IPS DF 6.9 (cell line): ENCODE measurements around the gene ARFGEF2.
A peak's percentile ranks its signal among the peaks of the same experiment; 100 is the strongest.

Source experiments
- DNase-seq: peaks from one replicate; pipeline ENCODE4 v3.0.0-alpha.2; 2013; ENCODE audit warnings: low read depth, low spot score
- H3K27ac ChIP-seq: one replicate; pipeline ENCODE4 v1.5.1; 2013; ENCODE audit warnings: low read length, control low read depth
- H3K27me3 ChIP-seq: 2 replicates; pipeline ENCODE4 v1.6.1; 2013; ENCODE audit warnings: mild to moderate bottlenecking, low read length; ENCODE audit not compliant: control insufficient read depth, insufficient read depth
- H3K36me3 ChIP-seq: 2 replicates; pipeline ENCODE4 v1.6.1; 2013; ENCODE audit warnings: low read length; ENCODE audit not compliant: control insufficient read depth, insufficient read depth
- H3K4me1 ChIP-seq: 2 replicates; pipeline ENCODE4 v1.6.1; 2013; ENCODE audit warnings: low read length; ENCODE audit not compliant: control insufficient read depth, insufficient read depth
- H3K4me3 ChIP-seq: 2 replicates; pipeline ENCODE4 v1.5.1; 2013; ENCODE audit warnings: mild to moderate bottlenecking, low read length
- H3K9me3 ChIP-seq: 2 replicates; pipeline ENCODE4 v1.6.1; 2013; ENCODE audit warnings: low read length, inconsistent platforms; ENCODE audit not compliant: control insufficient read depth, insufficient read depth
- WGBS: extraction: QIAGEN DNeasy Blood & Tissue Kit; methylation state at CpG from one replicate; pipeline ENCODE4 v1.1.7; 2013; ENCODE audit warnings: mixed read lengths, missing lambda C conversion rate; ENCODE audit not compliant: insufficient read length, insufficient coverage; 5-methylcytosine and 5-hydroxymethylcytosine counted together

The ARFGEF2 gene

GRCh38 chr20:48916699-48917098 is 4.8 kb upstream of the ARFGEF2 start:
- Histone ChIP-seq H3K9me3 (no peaks in the 10 kb centered on the region), H3K4me1 (no peaks in the 10 kb centered on the region), H3K27ac (no peak overlapping the region), H3K27me3 (no peaks in the 10 kb centered on the region), H3K4me3 (no peak overlapping the region), H3K36me3 (no peaks in the 10 kb centered on the region)
- no peak for DNase-seq
- WGBS, result no CpG with 5 or more reads among the region's 1 CpG

DNA sequence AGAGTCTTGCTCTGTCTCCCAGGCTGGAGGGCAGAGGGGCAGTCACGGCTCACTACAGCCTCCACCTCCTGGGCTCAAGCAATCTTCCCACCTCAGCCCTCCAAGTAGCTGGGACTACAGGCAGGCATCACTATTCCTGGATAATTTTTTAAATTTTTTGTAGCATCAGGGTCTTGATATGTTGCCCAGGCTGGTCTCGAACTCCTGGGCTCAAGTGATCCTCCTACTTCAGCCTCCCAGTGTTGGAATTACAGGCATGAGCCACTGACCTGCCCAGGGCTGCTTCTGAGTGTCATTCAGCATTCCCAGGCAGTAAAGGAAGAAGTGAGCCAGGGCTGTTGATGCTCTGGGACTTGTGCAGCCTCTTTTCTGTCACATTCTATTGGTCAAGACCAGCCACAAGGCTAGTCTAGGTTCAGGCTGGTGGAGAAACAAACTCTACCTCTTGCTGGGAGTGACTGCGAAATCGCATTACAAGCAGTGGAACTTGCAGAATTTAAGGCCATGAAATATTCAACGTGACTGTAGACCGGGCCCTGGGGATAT is 2.1 kb upstream of the ARFGEF2 start:
- no peaks in the 10 kb centered on the region for H3K27me3 ChIP-seq
- no peaks in the 10 kb centered on the region for H3K36me3 ChIP-seq
- no peak overlapping the region for H3K4me3 ChIP-seq
- H3K9me3 ChIP-seq, result no peaks in the 10 kb centered on the region
- no peak for DNase-seq
- H3K27ac ChIP-seq, result no peak overlapping the region
- H3K4me1 ChIP-seq, result no peaks in the 10 kb centered on the region
- WGBS, result no CpG with 5 or more reads among the region's 6 CpGs

DNA sequence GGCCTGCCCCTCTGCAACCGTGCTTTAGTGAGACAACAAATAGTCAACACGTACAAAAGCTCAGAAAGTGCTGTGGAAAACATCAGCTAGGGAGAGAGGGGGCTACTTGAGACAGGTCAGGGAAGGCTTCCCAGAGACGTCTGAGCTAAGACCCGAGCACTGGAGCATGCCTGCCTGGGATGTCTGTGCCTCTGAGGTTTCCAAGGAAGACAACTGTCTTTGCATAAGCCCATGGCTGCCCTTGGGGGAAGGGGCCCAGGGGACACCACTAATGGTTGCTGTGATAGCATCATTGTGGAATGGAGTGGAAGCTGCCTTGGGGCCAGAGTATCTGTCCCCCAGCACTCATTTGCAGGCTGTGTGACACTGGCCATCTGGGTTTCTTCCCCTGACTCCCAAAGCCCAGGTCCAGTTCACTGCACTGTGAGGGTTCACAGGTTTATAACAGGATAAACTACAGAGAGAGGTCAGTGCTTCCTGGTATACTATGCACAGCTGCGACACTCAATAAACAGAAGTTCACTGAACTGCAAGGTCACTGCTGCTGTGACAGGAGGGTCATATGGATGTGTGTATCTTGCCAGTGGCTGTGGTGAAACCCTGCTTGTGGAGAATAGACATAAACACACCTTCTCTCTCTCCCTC is 1.5 kb upstream of the ARFGEF2 start:
- Histone ChIP-seq H3K27me3 (no peaks in the 10 kb centered on the region), H3K27ac (no peak overlapping the region), H3K36me3 (no peaks in the 10 kb centered on the region), H3K4me3 (no peak overlapping the region), H3K4me1 (no peaks in the 10 kb centered on the region), H3K9me3 (no peaks in the 10 kb centered on the region)
- DNase-seq, result no peak
- no CpG with 5 or more reads among the region's 5 CpGs for WGBS

DNA sequence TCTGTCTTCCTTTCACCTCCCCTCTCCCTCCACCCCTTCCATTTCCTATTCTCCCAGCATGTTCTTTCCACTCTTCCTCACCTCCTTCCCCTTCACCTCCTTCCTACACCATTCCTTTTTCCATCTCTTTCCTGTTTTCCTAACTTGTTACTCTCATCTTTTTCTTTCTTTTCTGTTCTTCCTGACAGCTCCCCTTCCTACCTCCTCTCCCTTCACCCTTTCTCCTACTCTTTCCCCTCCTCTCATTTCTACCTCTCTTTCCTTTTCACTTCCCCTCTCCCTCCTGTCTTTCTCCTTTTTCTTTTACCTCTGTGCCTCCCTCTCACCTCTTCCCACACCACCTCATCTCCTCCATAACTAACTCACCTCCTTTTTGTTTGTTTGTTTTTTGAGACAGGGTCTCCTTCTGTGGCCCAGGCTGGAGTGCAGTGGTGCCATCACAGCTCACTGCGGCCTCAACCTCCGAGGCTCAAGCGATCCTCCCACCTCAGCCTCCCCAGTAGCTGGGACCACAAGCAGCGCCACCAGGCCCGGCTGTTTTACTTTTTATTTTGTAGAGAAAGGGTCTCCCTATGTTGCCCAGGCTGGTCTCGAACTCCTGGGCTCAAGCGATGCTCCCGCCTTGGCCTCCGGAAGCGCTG is 864 bp upstream of the ARFGEF2 start:
- no peak overlapping the region for H3K27ac ChIP-seq

GRCh38 chr20:48921883-48922820 is 641 bp downstream of the ARFGEF2 start:
- WGBS, result no CpG with 5 or more reads among the region's 34 CpGs
- Histone ChIP-seq H3K4me1 (no peaks in the 10 kb centered on the region), H3K27ac (no peak overlapping the region)

More for the DNA sequence above, 864 bp upstream of the ARFGEF2 start:
- no CpG with 5 or more reads among the region's 10 CpGs for WGBS
- H3K9me3 ChIP-seq, result no peaks in the 10 kb centered on the region
- no peaks in the 10 kb centered on the region for H3K36me3 ChIP-seq
- no peaks in the 10 kb centered on the region for H3K27me3 ChIP-seq
- H3K4me3 ChIP-seq, result peak overlapping the region; percentile 80; the same call in 1 of the 2 replicates
- no peak for DNase-seq
- H3K4me1 ChIP-seq, result no peaks in the 10 kb centered on the region

DNA sequence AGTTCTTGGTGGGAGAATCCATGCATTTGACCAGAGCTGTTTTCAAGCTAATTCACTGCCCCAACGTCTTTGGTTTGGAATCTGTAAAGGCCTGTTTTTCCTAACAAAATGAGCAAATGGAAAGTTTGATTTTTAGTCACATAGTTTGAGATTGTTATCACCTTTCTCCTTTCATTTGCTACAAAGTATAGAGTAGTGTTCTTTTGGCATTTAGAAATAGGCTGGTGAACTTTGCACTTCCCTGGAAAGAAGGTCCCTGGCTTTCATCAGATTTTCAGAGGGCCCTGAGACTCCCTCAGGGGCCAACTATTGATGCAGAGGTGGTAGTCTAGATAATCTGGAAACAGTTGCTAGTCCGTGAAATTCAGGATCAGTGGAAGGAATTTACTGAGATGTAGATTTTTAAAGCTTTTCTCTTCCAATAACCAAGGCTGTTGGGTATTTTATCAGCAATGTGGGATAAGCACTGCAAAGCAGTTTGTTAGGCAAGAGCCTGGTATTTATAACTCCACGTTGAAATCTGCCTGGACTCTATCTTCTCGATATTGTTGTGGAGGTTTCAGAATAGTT is 1.7 kb downstream of the ARFGEF2 start:
- no CpG with 5 or more reads among the region's 4 CpGs for WGBS
- Histone ChIP-seq H3K4me1 (no peaks in the 10 kb centered on the region), H3K27ac (no peak overlapping the region)

More at GRCh38 chr20:48921883-48922820, 641 bp downstream of the ARFGEF2 start:
- Histone ChIP-seq H3K36me3 (no peaks in the 10 kb centered on the region), H3K4me3 (peak overlapping the region; percentile 80), H3K27me3 (no peaks in the 10 kb centered on the region), H3K9me3 (no peaks in the 10 kb centered on the region)
- DNase-seq, result peak; percentile 5

GRCh38 chr20:48924756-48925109 is 3.2 kb downstream of the ARFGEF2 start:
- H3K4me3 ChIP-seq, result no peak overlapping the region
- no peak overlapping the region for H3K27ac ChIP-seq
- no peaks in the 10 kb centered on the region for H3K9me3 ChIP-seq
- no peaks in the 10 kb centered on the region for H3K4me1 ChIP-seq
- no CpG with 5 or more reads among the region's 3 CpGs for WGBS
- no peak for DNase-seq
- H3K27me3 ChIP-seq, result no peaks in the 10 kb centered on the region
- no peaks in the 10 kb centered on the region for H3K36me3 ChIP-seq

More for the DNA sequence above, 1.7 kb downstream of the ARFGEF2 start:
- H3K27me3 ChIP-seq, result no peaks in the 10 kb centered on the region
- no peaks in the 10 kb centered on the region for H3K9me3 ChIP-seq
- H3K4me3 ChIP-seq, result no peak overlapping the region
- no peaks in the 10 kb centered on the region for H3K36me3 ChIP-seq
- no peak for DNase-seq

GRCh38 chr20:48926267-48926666 is 4.8 kb downstream of the ARFGEF2 start:
- Histone ChIP-seq H3K27me3 (no peaks in the 10 kb centered on the region), H3K4me3 (no peak overlapping the region), H3K36me3 (no peaks in the 10 kb centered on the region), H3K27ac (no peak overlapping the region), H3K4me1 (no peaks in the 10 kb centered on the region), H3K9me3 (no peaks in the 10 kb centered on the region)
- DNase-seq, result no peak
- no CpG with 5 or more reads among the region's 3 CpGs for WGBS

- no peaks in the 10 kb centered on the region for H3K9me3 ChIP-seq
- no peak overlapping the region for H3K27ac ChIP-seq
- H3K36me3 ChIP-seq, result no peaks in the 10 kb centered on the region
- DNase-seq, result no peak
- H3K27me3 ChIP-seq, result no peaks in the 10 kb centered on the region
- H3K4me1 ChIP-seq, result no peaks in the 10 kb centered on the region
- no peak overlapping the region for H3K4me3 ChIP-seq
- WGBS, result no CpG with 5 or more reads among the region's 3 CpGs
These were observed 5.3 kb downstream of the ARFGEF2 start for GRCh38 chr20:48926821-48927220.
